GM19438 (cell line): ENCODE results near the gene C12orf75.
"Not testable (repeated sequence)": the region's sequence is repeated elsewhere in the genome, so short reads cannot be mapped to it uniquely, and the experiment has no call there.

ENCODE experiments used
- ATAC-seq: cut with Tn5 transposase; IDR thresholded peaks from one replicate; pipeline ENCODE4 v1.9.1; 2021; ENCODE audit warnings: low read depth; ENCODE audit not compliant: unreplicated experiment

C12orf75 gene

GRCh38 chr12:105309384-105309783, 21.1 kb upstream of the C12orf75 start:
- not testable (repeated sequence) for ATAC-seq

GRCh38 chr12:105310476-105311085, 19.9 kb upstream of the C12orf75 start:
- ATAC-seq: not testable (repeated sequence)

DNA sequence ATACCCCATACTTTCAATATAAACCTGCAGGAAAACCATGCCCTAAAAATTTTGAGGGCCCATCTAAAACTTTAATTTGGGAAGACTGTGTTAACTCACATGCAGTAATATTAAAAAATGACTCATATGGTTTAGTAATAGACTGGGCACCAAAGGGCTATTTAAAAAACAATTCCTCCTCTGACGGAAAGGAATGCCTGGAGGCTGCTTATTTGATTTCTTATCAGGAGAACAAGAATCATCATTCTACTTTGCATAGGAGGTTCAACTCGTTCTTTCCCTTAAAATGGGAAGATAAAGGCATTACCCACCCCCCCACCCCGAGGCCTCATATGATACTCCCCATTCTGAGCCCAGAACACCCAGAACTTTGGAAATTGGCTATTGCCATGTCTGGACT, 18.6 kb upstream of the C12orf75 start:
- not testable (repeated sequence) for ATAC-seq

GRCh38 chr12:105313755-105314154, 16.7 kb upstream of the C12orf75 start:
- ATAC-seq: not testable (repeated sequence)

DNA sequence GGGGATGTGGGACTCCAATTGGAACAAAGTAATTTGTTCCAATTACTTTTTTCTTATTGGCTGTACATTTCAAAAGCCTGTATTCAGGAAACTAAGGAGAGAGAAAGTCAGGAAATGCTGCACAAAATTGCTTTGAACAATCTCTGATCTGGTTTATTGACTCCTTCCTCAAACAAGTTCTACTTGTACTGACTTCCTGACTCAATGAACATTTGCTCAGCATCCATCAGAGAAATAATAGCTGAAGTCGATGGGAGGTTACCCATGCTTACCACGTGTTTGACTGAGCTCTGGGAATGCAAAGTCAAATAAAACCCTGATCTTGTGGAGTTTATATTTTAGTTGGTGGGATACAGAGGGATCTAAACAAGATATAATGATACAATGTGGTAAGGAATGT, 15.4 kb upstream of the C12orf75 start:
- no peak for ATAC-seq

DNA sequence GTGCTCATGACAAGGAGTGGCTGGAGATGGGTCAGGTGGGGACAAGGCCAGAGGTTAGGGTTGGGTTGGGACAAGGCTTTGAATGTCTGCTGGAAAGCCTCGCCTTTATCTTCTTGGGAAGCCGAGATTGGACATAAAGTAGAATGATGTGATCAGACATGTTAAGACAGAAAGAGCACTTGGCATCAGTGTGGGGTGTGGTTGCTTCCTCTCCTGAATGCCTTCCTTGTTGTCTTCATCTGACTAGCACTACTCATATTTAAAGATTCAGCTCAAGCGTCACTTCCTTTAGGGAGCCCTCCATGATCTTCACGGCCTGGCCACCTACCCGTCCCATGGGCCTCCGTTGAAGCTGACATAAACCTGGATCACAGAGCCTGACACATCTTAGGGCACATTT, 14.8 kb upstream of the C12orf75 start:
- ATAC-seq: no peak

- ATAC-seq: no peak
Measured at GRCh38 chr12:105316931-105317852, 13.3 kb upstream of the C12orf75 start.

DNA sequence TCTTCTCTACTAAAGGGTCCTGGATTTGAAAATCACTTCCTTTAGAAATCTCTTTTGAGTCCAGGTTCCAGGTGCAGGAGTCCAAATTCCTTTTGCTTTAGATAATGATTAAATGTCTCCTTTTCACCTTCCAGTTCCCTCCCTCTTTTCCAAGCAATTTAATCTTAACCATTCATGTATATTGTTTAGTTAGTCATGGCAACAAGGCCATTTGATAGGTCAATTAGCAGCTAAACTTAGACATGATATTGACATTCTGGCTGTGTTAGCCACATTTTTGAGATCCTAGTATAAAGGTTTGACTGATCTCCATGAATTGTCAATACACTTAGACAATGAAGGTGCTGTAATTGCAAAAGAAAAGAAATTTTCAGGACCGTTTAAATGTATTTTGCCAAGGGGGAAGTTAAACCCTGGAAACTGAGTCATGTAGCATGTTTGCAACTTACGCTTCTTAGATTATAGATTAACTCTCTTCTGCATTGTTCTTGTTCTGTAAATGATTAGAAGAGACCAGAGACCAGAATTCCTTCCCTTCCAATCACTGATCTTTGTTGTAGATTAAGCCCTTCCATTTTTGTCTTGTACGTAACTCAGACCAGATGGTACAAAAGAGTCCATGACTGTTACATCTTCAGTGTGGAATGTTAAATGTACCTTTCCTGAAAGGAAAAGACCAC, 12.4 kb upstream of the C12orf75 start:
- ATAC-seq: no peak

DNA sequence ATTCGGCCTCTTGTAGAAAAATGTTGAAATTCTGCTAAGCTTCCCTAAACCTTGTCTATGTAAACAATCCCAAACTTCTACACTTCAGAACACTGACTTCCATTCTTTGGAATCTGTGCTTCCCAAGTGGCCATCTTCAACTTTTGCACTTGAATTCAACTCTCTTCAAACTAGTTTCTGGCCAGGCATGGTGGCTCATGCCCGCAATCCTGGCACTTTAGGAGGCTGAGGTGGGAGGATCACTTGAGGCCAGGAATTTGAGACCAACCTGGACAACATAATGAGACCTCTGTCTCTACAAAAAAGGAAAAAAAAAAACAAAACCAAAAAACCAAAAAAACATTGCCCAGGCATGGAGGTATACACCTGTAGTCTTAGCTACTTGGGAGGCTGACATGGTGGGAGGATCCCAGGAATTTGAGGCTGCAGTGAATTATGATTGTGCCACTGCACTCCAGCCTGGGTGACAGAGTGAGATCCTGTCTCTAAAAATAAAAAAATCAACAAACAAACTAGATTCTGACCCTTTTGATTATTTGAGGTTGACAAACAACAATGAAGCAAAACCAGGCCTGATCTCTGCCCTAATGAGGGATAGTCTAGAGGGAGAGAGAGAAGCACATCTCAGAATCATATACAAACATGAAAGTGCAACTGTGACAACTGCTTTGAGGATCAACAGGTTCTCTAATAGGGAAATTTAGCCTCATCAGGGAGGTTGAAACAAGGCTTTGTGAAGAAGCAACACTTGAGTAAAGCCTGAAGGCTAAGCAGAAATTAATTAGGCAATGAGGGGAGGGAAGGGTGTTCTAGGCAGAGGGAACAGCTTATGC, 11.6 kb upstream of the C12orf75 start:
- no peak for ATAC-seq

GRCh38 chr12:105319691-105320209, 10.7 kb upstream of the C12orf75 start:
- no peak for ATAC-seq

- no peak for ATAC-seq
Measured at GRCh38 chr12:105321125-105321524, 9.4 kb upstream of the C12orf75 start.

DNA sequence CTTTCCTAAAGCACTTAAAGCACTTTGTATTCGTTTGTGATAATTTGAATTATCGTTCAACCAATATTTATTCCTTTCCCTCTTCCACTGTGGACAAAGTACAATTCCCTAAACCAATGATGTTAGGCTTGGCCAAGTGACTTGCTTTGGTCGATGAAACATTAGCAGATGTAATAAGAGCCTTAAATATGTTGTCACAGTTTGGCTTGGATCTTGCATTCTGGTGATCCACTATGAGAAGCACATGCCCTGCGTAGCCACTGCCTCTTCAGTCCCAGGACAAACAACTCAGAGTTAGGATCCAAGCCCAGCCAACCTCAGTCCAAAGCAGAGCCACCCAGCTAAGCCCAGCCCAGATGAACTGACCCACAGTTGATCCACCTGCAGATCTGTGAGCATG, 8.4 kb upstream of the C12orf75 start:
- ATAC-seq: no peak

GRCh38 chr12:105324704-105325103, 5.8 kb upstream of the C12orf75 start:
- no peak for ATAC-seq

DNA sequence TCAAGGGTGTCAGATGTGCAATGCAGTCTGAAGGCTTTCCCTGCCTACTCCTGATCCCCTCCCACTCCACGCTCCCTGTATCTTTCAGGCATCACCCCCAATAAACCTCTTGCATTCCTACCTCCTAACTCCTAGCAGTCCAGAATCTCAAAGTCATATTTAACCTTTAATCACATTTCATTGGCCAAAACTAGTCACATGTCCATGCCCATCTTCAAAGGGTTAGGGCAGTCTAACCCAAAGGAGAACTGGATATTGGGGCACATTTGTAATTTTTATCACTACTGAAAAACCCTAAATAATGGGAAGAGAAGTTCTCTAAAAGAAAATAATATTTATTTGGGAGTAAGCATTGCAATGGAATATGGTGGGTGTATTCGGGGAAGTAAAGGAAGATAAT, 5.4 kb upstream of the C12orf75 start:
- no peak for ATAC-seq

DNA sequence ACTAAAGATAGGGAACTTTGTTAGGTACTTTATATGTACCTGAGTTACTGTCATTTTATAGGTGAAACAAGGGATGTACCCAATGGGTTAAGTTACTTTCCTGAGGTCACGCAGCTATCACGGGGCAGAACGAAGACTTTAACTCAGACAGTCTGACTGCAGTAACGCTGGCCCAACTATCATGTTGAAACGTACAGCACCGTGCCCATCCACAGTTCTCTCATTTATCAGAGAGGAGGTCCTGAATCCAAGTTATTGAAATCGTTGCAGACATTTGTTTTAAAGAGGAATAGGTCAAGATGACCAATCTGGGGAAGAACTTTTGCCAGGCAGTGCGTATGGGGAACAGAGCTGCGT, 587 bp upstream of the C12orf75 start:
- ATAC-seq: peak; percentile 3

GRCh38 chr12:105330931-105331804, 677 bp downstream of the C12orf75 start:
- peak; percentile 11 for ATAC-seq

GRCh38 chr12:105331805-105332251, 1.3 kb downstream of the C12orf75 start:
- no peak for ATAC-seq

DNA sequence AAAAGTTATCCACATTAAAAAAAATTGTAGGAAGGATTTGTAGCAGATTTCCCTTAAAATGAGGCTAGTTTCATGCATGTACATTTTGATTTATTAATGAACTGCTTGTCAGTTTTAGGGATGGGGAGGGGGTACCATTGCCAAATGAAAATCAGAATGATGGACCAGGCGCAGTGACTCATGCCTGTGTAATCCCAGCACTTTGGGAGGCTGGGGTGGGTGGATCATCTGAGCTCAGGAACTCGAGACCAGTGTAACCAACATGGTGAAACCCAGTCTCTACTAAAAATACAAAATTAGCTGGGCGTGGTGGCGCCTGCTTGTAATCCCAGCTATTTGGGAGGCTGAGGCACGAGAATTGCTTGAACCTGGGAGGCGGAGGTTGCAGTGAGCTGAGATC, 1.8 kb downstream of the C12orf75 start:
- ATAC-seq: not testable (repeated sequence)

- ATAC-seq: no peak
Measured at GRCh38 chr12:105332925-105333324, 2.4 kb downstream of the C12orf75 start.
